Astrocyte of the spinal cord (primary cell): ENCODE data around the gene ZNRF2.

Source experiments
- DNase-seq: peaks from one replicate; pipeline ENCODE4 v3.0.0; 2011; ENCODE audit warnings: low read depth, low spot score
- H3K4me3 ChIP-seq: 2 replicates; pipeline ENCODE4 v1.5.1; 2011; ENCODE audit warnings: low read depth, mild to moderate bottlenecking, low read length, moderate library complexity
- in situ Hi-C: cut with HindIII; loops from 2 replicates; pipeline ENCODE4 v1.10.0; 2017; ENCODE audit warnings: low sequenced_read_pairs
- TF ChIP-seq, protein P1 (sequence below): IDR thresholded peaks from 2 replicates; pipeline ENCODE4 v1.5.1; 2012; ENCODE audit warnings: low read depth, mild to moderate bottlenecking, low read length, inconsistent platforms

The ZNRF2 gene

DNA sequence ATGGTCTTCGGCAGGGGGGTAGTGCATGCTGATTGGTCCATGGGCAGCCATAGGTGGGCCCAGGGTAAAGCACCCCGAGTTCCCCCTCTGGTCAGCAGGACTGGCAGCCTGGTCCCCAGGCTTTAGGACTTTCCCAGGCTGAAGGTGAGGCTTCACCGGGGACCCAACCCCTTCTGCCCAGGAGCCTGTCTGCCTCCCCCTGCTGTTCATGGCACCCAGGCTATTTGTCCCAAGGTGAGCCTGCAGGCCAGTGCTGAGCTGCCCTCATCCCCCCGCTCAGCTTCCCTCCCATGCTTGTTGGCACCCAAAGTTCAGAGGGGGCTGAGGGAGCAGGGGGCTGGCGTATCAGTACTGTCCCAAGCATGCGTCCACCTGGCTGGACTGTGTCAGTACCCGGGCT, 38.5 kb upstream of the ZNRF2 start:
- no peak overlapping the region for H3K4me3 ChIP-seq
- in situ Hi-C loops = no loop called here
- DNase-seq = no peak
- TF ChIP-seq, protein P1, sequence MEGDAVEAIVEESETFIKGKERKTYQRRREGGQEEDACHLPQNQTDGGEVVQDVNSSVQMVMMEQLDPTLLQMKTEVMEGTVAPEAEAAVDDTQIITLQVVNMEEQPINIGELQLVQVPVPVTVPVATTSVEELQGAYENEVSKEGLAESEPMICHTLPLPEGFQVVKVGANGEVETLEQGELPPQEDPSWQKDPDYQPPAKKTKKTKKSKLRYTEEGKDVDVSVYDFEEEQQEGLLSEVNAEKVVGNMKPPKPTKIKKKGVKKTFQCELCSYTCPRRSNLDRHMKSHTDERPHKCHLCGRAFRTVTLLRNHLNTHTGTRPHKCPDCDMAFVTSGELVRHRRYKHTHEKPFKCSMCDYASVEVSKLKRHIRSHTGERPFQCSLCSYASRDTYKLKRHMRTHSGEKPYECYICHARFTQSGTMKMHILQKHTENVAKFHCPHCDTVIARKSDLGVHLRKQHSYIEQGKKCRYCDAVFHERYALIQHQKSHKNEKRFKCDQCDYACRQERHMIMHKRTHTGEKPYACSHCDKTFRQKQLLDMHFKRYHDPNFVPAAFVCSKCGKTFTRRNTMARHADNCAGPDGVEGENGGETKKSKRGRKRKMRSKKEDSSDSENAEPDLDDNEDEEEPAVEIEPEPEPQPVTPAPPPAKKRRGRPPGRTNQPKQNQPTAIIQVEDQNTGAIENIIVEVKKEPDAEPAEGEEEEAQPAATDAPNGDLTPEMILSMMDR = no peak

DNA sequence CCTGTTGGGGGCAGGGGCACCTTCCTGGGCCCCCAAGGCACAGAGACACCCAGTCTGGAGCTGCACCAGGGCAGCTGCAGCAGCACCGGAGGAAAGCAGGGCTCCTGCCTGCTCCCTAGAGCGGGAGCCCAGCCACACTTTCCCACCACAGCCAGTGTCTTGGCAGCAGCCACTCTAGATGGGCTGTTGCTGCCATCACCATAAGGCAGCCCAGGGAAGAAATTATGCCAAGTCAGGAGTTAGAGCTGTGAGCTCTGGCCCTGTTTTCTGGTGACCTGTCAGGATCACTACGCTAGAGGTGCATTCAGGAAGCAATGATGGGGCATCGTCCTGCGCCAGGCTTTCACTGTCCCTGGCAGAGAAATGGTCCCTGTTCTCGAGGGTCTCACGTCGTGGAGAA, 38.0 kb upstream of the ZNRF2 start:
- DNase-seq = no peak
- TF ChIP-seq, protein P1 = no peak
- H3K4me3 ChIP-seq = no peak overlapping the region
- in situ Hi-C loops = no loop called here

DNA sequence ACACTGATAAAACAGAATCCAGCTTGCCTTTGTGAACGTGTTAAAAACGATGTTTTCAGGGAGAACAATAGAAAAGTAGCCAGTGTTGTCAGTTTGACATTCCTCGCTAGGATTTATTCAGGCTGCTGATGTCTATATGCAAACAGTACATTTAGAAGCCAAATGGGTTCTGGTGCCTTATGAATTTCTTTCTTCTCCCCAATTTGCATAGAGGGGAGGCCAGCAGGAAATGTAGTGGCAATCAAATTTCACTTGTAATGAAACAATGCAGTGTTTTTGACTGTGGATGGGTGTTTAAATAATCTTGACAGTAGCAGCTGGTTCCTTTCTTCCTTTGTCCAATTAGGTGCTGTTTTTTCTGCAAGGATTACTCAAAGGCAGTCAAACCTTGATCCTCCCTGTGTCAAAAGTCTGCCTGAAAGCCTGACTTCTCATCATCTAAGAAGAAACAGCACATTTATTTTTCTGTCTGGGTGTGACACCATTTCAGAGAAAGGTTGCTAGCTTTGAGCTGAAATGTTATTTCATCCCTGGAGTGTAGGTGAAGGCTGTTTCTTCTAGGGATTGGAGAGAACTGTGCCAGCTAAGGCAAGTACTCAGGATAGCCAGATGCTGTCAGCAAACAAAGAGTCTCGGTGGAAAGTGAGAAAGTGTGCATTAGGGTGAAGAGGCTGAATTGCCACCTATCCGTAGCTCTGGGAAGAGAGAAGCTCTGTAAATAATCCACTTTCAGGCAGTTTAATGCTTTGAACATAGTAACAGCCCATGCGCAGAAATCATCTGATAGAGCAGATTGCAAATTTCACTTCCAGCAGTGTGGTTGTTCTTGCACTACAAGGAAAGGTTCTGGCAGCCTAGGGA, 36.6 kb upstream of the ZNRF2 start:
- in situ Hi-C loops = no loop called here
- no peak for DNase-seq
- no peak overlapping the region for H3K4me3 ChIP-seq
- TF ChIP-seq, protein P1 = no peak

DNA sequence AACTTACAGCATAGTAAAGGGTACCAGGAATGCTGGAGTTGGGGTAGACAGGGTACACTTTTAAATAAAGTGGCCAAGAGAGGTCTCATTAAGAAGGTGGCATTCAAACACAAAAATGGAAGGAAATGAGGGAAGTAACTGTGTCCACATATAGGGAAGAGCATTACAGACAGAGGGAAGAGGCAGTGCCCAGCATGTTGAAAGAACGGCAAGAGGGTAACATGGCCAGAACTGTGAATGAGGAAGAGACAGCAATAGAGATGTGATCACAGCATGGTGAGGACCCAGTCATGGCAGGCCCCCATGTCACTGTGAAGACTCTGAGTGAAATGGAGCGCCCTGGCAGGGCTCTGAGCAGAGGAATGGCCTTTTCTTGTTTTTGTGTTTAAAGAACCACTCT, 35.1 kb upstream of the ZNRF2 start:
- in situ Hi-C loops = no loop called here
- TF ChIP-seq, protein P1 = no peak
- DNase-seq = no peak
- no peak overlapping the region for H3K4me3 ChIP-seq

DNA sequence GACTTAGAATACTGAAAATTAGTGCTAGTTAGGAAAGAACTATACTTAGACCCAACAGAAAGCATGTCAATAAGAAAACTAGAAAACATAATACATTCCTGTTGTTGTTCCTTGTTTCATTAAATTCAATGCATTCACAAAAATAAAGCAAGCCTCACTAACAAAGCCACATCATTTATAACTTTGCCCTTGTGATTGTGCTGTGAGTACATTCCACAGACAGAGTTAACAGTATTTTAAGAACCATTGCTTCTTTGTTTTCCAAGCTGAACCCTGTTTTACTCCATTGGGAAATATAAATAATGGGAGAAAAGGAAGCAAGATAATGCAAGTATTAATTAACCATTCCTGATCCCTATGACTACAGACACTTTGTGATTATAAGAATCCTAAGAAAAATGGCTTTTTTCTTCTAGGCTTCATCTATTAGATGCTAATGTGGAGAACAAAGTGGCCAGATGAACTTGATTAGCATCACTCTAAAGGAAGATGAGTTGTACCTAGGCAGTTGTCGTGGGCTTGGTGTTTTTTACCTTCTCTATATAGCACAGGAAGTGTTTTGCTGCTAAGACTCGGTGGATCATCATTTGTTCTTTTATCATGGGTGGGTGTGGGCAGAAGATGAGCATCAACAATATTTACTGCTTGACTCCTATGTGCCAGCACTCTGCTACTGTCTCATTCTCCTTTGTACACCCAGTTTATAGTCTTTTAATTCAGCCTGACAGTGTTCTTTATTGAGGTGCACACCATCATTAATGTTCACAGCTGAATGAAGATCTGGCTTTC, 34.2 kb upstream of the ZNRF2 start:
- no peak overlapping the region for H3K4me3 ChIP-seq
- TF ChIP-seq, protein P1 = no peak
- in situ Hi-C loops = no loop called here
- DNase-seq = no peak

DNA sequence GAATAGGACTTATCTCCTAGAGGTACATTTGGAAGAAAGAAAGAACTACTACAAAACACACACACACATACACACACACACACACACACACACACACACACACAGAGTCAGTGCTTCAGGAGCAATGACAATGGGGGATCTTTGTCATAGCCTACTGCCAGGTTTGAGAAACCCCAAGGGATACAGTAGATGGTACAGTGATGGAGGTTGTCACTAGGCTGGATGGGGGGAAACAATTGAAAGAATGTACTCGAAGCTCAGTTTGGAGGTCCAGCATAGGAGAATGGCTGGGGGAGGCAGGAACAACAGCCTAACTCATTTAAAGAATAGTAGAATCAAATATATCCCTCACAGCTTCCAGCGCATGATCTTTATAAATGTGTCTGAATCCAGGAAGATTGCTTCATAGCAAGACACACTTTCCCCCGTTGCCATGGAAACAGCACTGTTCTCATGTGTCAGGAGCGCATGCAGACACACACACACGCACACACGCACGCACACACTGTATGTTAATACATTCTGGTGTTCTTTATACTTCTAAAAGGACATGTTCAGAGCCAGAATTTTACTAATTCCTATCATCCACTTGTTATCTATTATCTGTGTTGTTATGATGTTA, 32.6 kb upstream of the ZNRF2 start:
- H3K4me3 ChIP-seq = no peak overlapping the region
- DNase-seq = no peak
- in situ Hi-C loops = no loop called here
- TF ChIP-seq, protein P1 = no peak
